Epithelial cell of esophagus (primary cell): Measurements from ENCODE around the gene ABTB2.

ENCODE experiments used
- DNase-seq: peaks from one replicate; pipeline ENCODE4 v3.0.0; 2010; ENCODE audit warnings: low read depth
- H3K4me3 ChIP-seq: 2 replicates; pipeline ENCODE4 v1.5.1; 2011; ENCODE audit warnings: mild to moderate bottlenecking, low read length, control low read depth
- CTCF ChIP-seq: IDR thresholded peaks from 2 replicates; pipeline ENCODE4 v1.5.1; 2011; ENCODE audit warnings: low read depth, mild to moderate bottlenecking, low read length, control low read depth, inconsistent platforms; ENCODE audit not compliant: insufficient read depth; ENCODE audit errors: missing control alignments

The ABTB2 gene

GRCh38 chr11:34234086-34234740 lies 123.6 kb downstream of the ABTB2 start:
- no peak for TF ChIP-seq CTCF
- no peak overlapping the region for H3K4me3 ChIP-seq
- peak; percentile 91 for DNase-seq

- no peak for TF ChIP-seq CTCF
- no peak for DNase-seq
- no peak overlapping the region for H3K4me3 ChIP-seq
Measured at GRCh38 chr11:34233215-34233614, 124.6 kb downstream of the ABTB2 start.

GRCh38 chr11:34232807-34233206 lies 125.0 kb downstream of the ABTB2 start:
- no peak overlapping the region for H3K4me3 ChIP-seq
- DNase-seq = no peak
- TF ChIP-seq CTCF = no peak

GRCh38 chr11:34226210-34226609 lies 131.6 kb downstream of the ABTB2 start:
- no peak overlapping the region for H3K4me3 ChIP-seq
- no peak for DNase-seq
- TF ChIP-seq CTCF = no peak

GRCh38 chr11:34225091-34225490 lies 132.7 kb downstream of the ABTB2 start:
- DNase-seq = no peak
- H3K4me3 ChIP-seq = no peak overlapping the region
- no peak for TF ChIP-seq CTCF

GRCh38 chr11:34224434-34224966 lies 133.3 kb downstream of the ABTB2 start:
- DNase-seq = no peak
- TF ChIP-seq CTCF = no peak

GRCh38 chr11:34223907-34224306 lies 133.9 kb downstream of the ABTB2 start:
- no peak for DNase-seq
- H3K4me3 ChIP-seq = no peak overlapping the region
- no peak for TF ChIP-seq CTCF

More at GRCh38 chr11:34224434-34224966, 133.3 kb downstream of the ABTB2 start:
- no peak overlapping the region for H3K4me3 ChIP-seq
